ENCODE results near the gene TRPC6. TPM values are rescaled to one million over a fixed set of nuclear protein-coding genes. Genes with fewer than 3 reads are reported as not detected.

Gene TRPC6
- total RNA-seq, 1 donor from 2014 or later = 0.19 TPM

GRCh38 chr11:101528541-101528940 lies 55.3 kb downstream of the TRPC6 start:
- intact Hi-C loops (cut with DNase I) = no loop called here
- no peak for DNase-seq (ENCODE audit: missing footprints)
- no peak for ATAC-seq

GRCh38 chr11:101523634-101524260 lies 60.1 kb downstream of the TRPC6 start:
- no peak for ATAC-seq
- DNase-seq (ENCODE audit: missing footprints) = no peak
- intact Hi-C loops (cut with DNase I) = no loop called here

- no peak for ATAC-seq
- no peak for DNase-seq (ENCODE audit: missing footprints)
- intact Hi-C loops (cut with DNase I) = no loop called here
Measured at GRCh38 chr11:101523193-101523592, 60.6 kb downstream of the TRPC6 start.

- intact Hi-C loops (cut with DNase I) = no loop called here
- no peak for DNase-seq (ENCODE audit: missing footprints)
- no peak for ATAC-seq
Measured at GRCh38 chr11:101521821-101522220, 62.0 kb downstream of the TRPC6 start.

- ATAC-seq (no peak), DNase-seq (ENCODE audit: missing footprints) (no peak)
- intact Hi-C loops (cut with DNase I) = no loop called here
Measured at GRCh38 chr11:101516546-101516945, 67.3 kb downstream of the TRPC6 start.

- DNase-seq (ENCODE audit: missing footprints) = no peak
- no peak for ATAC-seq
- intact Hi-C loops (cut with DNase I) = no loop called here
Measured at GRCh38 chr11:101511065-101511464, 72.7 kb downstream of the TRPC6 start.

- ATAC-seq = no peak
Measured at GRCh38 chr11:101510591-101510990, 73.2 kb downstream of the TRPC6 start.

GRCh38 chr11:101509922-101510321 lies 73.9 kb downstream of the TRPC6 start:
- no peak for ATAC-seq
- DNase-seq (ENCODE audit: missing footprints) = no peak
- intact Hi-C loops (cut with DNase I) = no loop called here

More at GRCh38 chr11:101510591-101510990, 73.2 kb downstream of the TRPC6 start:
- intact Hi-C loops (cut with DNase I) = no loop called here
- DNase-seq (ENCODE audit: missing footprints) = no peak

- DNase-seq (ENCODE audit: missing footprints) (no peak), ATAC-seq (no peak)
- intact Hi-C loops (cut with DNase I) = no loop called here
Measured at GRCh38 chr11:101508370-101508769, 75.4 kb downstream of the TRPC6 start.

- no peak for ATAC-seq
- intact Hi-C loops (cut with DNase I) = no loop called here
- DNase-seq (ENCODE audit: missing footprints) = no peak
Measured at GRCh38 chr11:101498891-101499290, 84.9 kb downstream of the TRPC6 start.

GRCh38 chr11:101497291-101497690 lies 86.5 kb downstream of the TRPC6 start:
- DNase-seq (ENCODE audit: missing footprints) (no peak), ATAC-seq (no peak)
- intact Hi-C loops (cut with DNase I) = no loop called here

GRCh38 chr11:101487775-101488174 lies 96.0 kb downstream of the TRPC6 start:
- intact Hi-C loops (cut with DNase I) = no loop called here
- DNase-seq (ENCODE audit: missing footprints) (no peak), ATAC-seq (no peak)

GRCh38 chr11:101482556-101483124 lies 101.2 kb downstream of the TRPC6 start:
- DNase-seq (ENCODE audit: missing footprints) (no peak), ATAC-seq (no peak)
- intact Hi-C loops (cut with DNase I) = no loop called here

- DNase-seq (ENCODE audit: missing footprints) (no peak), ATAC-seq (no peak)
- intact Hi-C loops (cut with DNase I) = no loop called here
Measured at GRCh38 chr11:101478587-101479369, 105.0 kb downstream of the TRPC6 start.

- DNase-seq (ENCODE audit: missing footprints) (no peak), ATAC-seq (no peak)
- intact Hi-C loops (cut with DNase I) = no loop called here
Measured at GRCh38 chr11:101477926-101478325, 105.9 kb downstream of the TRPC6 start.

- DNase-seq (ENCODE audit: missing footprints) (no peak), ATAC-seq (no peak)
- intact Hi-C loops (cut with DNase I) = no loop called here
Measured at GRCh38 chr11:101476191-101476590, 107.6 kb downstream of the TRPC6 start.

- intact Hi-C loops (cut with DNase I) = no loop called here
- no peak for DNase-seq (ENCODE audit: missing footprints)
- no peak for ATAC-seq
Measured at GRCh38 chr11:101475699-101476098, 108.1 kb downstream of the TRPC6 start.

- ATAC-seq (no peak), DNase-seq (ENCODE audit: missing footprints) (no peak)
- intact Hi-C loops (cut with DNase I) = no loop called here
Measured at GRCh38 chr11:101474666-101475065, 109.1 kb downstream of the TRPC6 start.

GRCh38 chr11:101470881-101471520 lies 112.8 kb downstream of the TRPC6 start:
- DNase-seq (ENCODE audit: missing footprints) (no peak), ATAC-seq (no peak)
- intact Hi-C loops (cut with DNase I) = no loop called here

- intact Hi-C loops (cut with DNase I) = no loop called here
- no peak for DNase-seq (ENCODE audit: missing footprints)
- no peak for ATAC-seq
Measured at GRCh38 chr11:101470419-101470818, 113.4 kb downstream of the TRPC6 start.

Measured in Right ventricle myocardium inferior (tissue), 1 donor.